GM21723 (cell line): ENCODE measurements around the gene DNAH5.

ENCODE experiments used
- ATAC-seq: cut with Tn5 transposase; IDR thresholded peaks from one replicate; pipeline ENCODE4 v1.9.1; 2021; ENCODE audit warnings: mild to moderate bottlenecking, moderate library complexity; ENCODE audit not compliant: unreplicated experiment

The DNAH5 gene

DNA sequence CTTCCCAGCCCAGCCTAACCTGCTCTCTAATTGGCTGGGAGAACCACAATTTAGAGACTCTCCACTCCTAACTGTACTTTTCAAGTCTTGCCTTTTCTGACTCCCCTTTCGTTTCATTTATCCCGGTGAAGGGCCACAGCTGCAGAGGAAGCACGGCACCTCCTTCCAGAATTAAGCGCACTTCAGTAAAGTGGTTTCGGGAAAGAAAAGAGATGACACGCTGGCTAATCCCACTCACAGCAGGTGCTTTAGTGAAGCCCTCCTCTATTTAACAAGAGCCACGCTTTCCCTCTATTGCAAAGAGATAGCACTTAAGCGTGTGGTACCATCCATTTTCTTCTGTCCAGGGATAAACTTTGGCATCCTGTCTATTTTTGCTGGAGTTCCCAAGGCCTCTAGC lies 4.8 kb downstream of the DNAH5 start:
- ATAC-seq, result no peak

DNA sequence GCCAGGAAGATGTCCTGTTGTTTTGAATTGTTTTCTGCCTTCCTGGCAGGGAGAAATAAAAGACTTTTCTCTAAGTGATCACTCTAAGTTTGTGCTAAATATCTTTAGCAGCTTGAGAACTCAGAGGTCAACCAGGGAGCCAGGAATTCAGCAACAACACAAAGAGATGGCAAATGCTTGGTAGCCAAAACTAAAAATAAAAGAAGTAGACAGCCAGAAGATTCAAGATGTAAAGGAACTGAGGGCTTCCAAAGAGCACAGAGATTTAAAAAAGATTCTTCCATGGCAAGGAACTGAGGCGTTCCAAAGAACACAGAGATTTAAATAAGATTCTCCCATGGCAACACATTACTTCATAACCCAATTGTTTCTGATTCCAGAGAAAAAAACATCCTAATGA lies 9.6 kb downstream of the DNAH5 start:
- no peak for ATAC-seq

DNA sequence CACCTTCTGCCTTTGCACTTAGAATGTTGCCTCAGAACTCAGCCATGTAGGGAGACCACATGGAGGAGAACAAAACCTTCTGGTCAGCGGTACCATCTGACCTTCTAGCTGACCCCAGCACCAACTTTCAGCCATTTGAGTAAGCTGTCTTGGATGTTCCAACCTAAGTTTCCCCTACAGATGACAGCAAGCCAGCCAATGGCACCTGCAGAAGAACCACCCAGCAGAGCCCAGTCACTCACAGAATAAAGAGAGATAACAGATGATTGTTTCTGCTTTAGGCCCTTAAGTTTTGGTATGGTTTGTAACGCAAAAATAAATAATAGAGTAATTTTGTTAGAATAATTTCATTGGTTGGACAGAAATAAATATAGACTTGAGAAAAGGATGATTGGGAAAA lies 10.4 kb downstream of the DNAH5 start:
- no peak for ATAC-seq

DNA sequence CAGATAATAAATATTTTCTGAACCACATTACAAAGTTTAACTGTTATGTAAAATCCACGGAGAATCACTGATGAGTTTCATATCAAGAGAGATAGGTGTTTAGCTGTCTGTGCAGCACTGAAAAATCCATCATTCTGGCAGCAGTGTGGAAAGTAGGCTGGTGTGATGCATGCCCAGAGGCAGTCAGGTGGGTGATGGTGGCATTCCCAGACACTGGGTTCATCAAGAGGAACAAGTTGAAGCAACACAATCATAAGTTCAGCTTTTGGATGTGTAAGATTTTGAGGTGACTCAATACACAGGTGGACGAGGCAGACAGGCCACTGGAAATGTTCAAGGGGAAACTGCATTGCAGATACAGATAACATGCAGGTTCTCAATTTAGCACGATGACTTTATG lies 11.9 kb downstream of the DNAH5 start:
- ATAC-seq, result no peak

DNA sequence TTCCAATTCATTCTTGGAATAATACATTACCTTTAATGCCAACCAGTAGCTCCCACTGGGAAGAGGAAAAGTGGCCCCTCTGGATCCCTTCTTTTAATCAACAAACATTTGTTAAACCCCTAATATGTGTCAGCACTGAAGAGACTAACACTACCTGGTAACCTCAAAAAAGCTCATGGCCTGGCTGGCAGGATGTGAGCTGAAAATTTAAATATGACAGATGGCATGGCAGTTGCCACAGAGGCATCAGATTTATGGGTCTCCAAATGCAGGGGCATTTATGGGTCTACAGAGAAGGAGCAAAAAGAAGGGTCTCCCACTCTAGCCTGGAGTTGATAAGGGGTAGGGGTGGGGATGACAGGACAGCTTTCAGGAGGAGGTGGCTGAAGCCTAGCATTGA lies 12.5 kb downstream of the DNAH5 start:
- ATAC-seq, result no peak

DNA sequence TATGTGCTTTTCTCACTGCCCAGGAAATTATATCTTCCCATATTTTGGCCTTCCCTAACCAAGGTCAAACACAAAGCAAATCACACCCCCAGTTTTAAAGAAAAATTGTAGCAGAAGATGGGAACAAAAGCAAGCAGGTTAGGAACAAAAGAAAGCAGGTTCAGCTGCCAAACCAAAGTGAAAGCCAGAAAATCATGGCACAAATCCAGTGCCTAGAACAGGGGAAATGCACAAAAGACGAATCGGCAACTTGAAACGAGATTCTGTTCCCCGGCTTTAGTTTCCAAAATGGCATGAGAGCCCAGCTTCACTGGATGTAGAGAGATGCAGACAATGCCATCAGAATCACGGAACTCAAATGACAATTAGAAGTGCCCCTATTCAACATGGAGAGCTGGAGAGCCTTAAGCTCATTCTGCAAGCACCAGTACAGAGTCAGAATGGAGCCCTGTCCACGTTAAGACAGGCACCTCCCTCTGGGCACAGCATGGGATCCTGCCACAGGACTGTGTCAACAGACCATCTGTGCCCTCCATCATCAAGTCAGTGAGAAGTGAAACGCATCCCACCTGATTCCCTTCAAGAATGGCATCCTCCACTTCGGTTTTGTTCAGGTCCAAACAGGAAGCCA lies 13.8 kb downstream of the DNAH5 start:
- no peak for ATAC-seq

DNA sequence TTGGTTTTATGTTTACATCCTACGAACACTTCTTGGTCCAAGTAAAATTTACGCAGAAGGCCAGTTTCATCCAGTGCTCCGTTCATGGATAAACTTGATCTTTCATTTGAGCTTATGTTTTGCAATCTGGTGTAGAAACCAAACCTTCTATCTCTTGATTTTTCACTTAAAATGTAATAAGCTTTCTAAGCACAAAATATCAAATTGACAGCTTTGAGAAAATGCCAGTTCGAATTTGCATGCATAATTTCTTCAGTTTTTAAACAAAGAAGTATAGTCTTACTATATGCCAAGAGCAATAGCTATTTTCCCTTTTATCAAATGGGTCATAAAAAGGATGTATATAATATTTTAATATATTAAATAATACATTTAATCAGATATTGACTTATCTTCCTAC lies 17.8 kb downstream of the DNAH5 start:
- ATAC-seq, result no peak

DNA sequence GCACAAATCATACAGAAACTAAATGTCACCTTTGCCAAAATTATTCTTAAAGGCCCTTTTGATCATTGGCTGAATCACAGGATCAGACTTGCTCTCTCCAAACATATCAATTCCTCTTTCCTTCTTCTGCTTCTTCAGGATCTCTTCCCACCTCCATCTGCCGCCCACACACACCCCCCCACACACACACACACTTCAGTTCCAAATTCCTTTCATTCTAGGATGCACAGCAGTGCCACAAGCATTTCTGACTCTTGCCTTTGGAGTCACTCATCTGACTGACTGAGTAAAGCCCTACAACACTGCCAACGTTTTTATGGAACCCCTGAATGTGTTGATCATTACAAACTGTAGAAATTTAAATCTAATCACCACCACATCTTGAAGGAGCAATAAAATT lies 22.9 kb downstream of the DNAH5 start:
- ATAC-seq, result no peak

DNA sequence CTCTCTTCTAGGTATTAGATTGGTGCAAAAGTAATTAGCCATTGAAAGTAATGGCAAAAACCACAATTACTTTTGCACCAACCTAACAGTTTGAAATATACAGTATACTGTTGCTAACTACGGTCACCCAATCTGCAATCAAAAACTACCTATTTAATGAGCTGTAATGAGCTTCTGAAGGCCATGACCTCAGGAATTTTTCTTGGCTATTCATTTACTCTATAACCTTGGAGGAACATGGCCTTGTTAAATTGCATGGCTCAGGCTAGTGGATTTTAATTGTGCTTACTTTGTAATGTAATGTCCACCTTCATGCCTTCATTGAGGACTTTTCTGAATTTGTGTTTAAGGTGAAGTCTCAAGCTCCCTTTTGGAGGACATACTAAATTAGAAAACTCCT lies 24.7 kb downstream of the DNAH5 start:
- no peak for ATAC-seq

DNA sequence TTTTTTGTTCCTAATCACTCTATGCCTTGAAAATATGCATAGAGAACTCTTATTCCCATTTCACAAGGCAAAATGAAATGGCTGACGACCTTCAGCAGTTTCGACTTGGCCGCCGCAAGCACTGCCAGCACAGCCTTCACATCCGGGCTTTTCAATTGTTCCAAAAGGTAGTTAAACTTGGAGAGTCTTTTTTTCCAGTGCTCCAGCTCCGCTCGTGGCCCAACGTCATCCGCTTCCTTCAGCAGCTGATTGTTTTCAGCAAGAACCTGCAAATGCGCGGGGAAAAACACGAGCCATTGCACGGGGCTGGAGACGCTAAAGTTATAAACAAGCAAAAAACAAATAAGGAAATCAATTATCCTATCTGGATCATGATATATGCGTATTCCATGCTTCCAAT lies 25.4 kb downstream of the DNAH5 start:
- no peak for ATAC-seq

DNA sequence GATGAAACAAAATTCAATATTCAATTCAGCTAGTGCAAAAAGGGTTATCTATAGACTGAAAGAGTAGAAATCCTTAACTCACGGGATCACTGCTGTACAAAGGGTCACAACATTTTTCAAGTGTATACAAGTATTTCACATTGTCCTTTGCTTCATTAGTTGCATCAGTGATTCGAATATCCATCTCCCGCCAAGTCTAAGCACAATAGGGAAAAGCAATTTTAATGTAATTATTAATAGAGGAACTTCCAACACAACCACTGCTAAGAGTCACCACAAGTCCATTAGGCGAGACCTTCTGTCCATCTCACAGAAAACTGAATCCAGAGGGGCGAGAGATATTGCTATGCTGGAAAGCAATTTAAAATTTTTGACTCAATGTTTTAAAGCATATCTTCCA lies 27.4 kb downstream of the DNAH5 start:
- ATAC-seq, result no peak

DNA sequence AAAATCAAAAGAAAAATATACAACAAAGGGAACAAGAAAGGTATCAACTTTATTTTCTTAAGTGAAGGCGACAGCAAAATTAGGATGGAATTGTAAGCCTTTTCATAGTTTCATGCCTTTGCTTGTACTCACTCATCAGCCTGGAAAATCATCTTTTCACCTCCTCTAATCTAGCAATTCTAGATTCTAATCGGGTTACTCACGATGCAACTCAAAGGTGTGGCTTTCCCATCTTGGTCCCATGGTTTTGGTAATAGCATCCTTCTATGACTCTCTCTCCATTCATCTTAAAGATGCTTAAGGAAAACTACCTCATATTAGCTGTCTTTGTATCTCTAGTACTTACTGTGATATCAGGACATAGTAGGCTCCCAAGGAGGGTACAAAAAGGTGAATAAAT lies 30.5 kb downstream of the DNAH5 start:
- no peak for ATAC-seq

DNA sequence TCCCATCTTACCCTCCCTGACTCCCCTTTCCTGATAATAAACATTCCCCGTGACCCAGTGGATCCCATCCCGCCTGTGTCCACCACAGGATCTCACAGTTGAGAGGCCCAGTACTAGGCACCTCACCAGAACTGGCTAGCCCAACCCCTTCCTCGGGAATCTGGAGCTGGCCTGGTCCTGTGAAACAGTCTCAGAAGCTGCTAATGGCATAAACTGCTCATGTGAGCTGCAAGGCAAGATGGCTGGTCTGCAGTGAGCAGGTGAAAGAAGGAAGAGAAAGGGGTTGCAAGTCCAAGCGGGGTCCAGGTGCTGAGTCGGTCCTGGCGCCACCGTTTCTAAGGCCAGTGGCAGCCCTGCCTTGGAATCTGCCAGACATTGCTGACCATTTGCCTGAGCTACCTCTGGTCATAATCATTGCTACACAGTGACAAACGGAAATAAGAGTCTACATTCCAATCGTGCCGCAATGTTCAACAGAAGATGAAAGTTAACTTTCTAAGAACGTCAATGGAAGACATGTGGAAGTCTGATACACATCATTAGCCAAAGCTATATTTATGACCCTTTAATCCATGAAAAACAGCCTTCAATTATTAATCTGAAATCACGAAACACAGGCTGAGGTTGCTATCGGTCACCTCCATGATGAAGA lies 33.7 kb downstream of the DNAH5 start:
- ATAC-seq, result no peak

DNA sequence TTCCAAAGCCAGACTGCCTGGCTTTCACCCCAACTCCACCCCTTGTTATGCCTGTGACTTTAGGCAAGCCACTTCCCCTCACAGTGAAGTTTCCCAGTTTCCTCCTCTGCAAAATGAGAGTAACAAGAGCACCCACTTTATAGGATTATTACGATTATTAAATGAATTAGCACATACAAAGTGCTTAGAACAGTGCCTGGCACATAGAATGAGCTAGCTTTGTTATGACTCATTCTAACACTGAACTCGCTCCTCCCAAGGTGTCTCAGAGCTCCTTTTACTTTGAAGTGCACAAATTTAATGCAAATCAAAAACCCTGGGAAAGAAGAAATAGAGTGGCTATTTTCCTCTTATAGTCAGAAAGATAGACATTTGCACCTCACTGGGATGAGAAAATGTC lies 34.3 kb downstream of the DNAH5 start:
- no peak for ATAC-seq

DNA sequence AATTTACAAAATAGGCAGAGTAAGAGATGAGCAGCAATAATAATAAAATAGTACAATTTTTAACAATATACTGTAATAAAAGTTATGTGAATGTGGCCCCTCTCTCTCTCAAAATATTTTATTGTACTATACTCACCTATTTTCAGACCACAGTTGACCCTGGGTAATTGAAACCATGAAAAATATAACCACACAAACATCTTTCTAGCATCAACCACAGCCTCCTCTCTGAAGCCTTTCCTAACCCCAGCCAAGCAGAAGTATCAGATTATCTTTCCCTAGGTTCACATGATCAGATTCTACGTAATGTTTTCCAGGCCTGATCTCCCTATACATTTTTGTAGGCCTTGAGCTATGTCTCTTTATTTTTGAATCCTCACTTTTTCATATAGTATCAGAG lies 35.2 kb downstream of the DNAH5 start:
- no peak for ATAC-seq

DNA sequence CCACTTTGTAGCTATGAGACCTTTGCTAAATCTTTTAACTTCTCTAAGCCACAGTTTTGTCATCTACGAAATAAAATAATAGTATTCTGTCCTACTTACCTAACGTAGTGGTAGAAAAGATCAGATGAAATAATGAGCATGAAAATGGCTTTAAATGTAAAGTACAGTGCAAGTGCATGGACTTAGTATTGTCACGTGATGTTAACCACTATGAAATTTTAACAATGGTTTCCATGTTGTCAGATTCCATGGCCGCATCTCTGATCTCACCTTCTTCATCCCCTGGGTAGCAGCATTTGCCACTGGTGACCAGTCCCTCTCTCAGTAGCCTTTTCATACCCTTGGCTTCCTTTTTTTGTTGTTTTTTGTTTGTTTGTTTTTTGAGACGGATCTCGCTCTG lies 45.9 kb downstream of the DNAH5 start:
- ATAC-seq, result no peak

DNA sequence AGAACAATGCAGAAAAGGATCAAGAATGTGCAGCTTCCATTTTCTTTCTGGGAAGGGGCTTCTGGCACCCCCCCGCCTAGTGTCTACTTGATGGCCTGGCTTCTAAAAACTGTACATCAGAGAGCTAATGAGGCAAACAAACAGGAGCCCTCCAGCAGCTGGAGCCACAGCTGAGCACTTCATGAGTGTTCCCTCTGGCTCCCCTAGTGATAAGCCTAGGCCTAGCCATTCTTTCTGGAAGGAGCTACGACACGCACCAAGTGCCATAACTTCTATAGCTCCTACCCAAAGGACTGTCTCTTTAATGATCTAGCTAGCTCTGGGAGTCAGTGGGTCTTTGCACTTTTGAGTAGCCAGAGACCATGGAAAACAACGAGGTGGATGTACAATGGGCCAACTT lies 66.1 kb downstream of the DNAH5 start:
- no peak for ATAC-seq

DNA sequence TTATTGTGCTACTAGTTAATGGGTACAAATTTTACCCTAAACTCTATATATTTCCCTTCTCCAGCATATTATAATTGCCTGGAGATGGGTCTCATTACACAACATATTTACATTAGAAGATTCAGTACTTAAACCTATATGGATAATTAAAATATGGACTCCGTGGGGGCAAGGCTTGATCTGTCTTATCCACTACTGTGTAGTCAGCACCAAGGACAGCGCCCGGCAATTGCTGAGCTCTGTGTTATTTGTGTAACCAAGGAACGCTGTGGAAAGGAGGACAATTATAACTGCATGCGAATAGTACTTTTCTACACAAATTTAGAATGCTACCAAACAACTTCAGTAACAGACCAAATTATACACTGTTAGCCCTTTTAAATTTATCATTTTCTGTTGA lies 77.7 kb downstream of the DNAH5 start:
- ATAC-seq, result no peak

DNA sequence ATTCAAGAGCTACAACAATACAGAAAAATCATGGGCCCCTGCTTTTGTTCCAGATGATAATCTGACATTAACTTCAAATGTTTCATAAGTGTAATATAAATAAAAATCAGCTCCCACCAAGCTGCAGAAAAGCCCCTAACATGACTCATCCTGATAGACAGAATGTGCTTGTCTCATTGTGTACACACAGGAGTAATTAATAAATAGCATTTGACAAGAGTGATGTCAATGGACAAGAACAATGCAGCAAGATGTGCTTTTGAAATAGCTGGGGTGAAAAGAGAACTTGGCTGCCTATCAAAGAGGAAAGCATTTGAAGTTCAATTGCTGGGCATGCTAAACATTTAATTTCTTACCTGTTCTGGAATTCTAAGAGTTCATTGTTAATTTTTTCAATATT lies 79.2 kb downstream of the DNAH5 start:
- ATAC-seq, result no peak

DNA sequence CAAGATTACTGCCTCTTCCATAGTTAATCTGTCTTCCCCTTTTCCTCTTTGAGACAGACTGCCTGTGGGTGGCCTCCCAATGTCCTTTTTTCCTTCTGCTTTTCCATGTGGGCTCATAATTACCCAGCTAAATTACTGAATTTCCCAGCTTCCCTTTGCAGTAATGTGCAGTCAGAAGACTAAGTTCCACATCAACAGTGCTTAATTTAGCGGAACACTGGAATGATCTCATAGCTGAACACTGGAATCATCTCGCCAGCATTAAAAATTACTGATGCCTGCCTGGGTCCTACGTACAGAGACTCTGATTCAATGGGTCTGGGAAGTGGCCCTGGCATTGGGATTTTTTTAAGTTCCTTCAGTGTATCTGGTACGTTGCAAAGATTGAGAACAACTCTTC lies 84.3 kb downstream of the DNAH5 start:
- ATAC-seq, result no peak

DNA sequence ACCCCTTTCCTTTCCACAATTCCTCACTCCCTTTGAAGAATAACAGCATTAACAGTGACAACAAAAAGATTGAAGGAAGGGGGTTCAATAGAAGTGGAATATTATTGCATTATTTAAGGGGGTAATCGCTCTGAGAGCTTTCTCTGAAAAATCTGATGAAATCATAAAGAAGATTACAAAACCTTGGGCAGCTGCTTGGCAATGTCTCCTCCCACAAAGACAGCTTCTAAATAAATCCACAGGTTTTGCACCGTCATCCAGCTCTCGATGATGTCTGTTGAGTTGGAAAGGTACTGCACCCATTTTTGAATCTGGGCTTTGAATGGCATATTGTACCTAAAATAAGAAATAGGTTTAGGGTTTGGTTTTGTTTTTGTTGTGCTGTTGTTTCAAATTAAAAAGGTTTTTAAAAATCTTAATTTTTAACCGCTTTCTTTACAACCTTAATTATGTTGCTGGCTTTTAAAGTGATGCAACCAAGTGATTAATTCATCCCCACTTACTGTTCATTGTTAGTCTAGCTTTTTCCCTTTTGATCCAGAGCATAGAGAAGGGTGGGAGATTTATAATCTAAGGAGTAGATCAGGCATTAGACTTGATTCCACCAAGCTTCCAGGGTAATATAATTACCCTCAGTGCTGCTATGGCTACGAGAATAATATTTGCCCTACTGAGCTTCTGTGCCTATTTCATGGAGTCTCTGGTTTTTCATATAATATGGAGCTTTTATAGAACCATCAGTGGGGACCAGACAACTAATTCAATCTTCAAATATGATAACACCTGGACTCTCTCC lies 85.0 kb downstream of the DNAH5 start:
- no peak for ATAC-seq

DNA sequence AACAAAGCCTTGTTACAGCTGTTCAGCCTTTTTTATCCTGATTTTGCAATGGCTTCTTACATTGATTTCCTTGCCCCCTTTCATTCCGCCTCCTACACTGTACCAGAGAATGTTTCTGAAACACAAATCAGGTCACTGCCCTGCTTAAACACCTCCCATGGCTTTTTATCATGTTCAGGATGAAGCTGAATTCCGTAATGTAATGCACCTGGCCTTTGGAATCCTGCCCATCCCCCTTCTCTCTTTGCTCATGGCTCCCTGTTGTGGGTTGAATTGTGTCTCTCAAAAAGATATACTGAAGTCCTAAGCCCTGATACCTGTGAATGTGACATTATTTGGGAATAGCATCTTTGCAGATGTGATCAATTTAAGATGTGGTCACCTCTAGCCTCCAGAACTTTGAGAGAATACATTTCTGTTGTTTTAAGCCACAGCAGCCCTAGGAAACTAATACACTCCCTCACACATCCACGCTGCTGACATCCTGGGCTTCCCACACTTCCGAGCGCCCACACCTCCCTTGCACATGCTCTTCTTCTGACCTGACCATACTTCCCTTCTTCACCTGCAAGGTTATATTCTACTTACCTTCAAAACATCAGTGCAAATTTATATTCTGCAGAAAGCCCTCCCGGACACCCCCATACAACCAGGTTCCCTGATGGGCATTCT lies 101.2 kb downstream of the DNAH5 start:
- ATAC-seq, result no peak
